Astrocyte (in vitro differentiated cells and primary cell): ENCODE data around the gene SOHLH2. TPM values are rescaled to one million over a fixed set of nuclear protein-coding genes. Genes with fewer than 3 reads are reported as not detected.

Source experiments
- DNase-seq: peaks from one replicate; pipeline ENCODE4 v3.0.0-alpha.2; 2010; ENCODE audit warnings: low read depth
- FAIRE-seq: peaks from 2 replicates; lab custom pipeline; 2011; peaks lifted over from hg19 to GRCh38; lab: Jason Lieb, UNC
- H2AFZ ChIP-seq: 2 replicates; pipeline ENCODE4 v1.6.0; 2012; ENCODE audit warnings: low read depth, low read length, inconsistent platforms
- H3K27ac ChIP-seq: 2 replicates; pipeline ENCODE4 v1.5.1; 2011; ENCODE audit warnings: low read depth, low read length, inconsistent platforms
- H3K27me3 ChIP-seq: 2 replicates; pipeline ENCODE4 v1.6.0; 2011; ENCODE audit warnings: low read length, inconsistent platforms; ENCODE audit not compliant: insufficient read depth
- H3K36me3 ChIP-seq: 2 replicates; pipeline ENCODE4 v1.5.1; 2011; ENCODE audit warnings: low read length, inconsistent platforms; ENCODE audit not compliant: insufficient read depth
- H3K4me1 ChIP-seq: 2 replicates; pipeline ENCODE4 v1.5.1; 2011; ENCODE audit warnings: low read length, inconsistent platforms; ENCODE audit not compliant: insufficient read depth
- H3K4me2 ChIP-seq: 2 replicates; pipeline ENCODE4 v1.6.0; 2012; ENCODE audit warnings: low read length, inconsistent platforms
- H3K4me3 ChIP-seq: 2 replicates; pipeline ENCODE4 v1.5.1; 2011; ENCODE audit warnings: low read depth, mild to moderate bottlenecking, low read length, inconsistent platforms; ENCODE audit not compliant: insufficient read depth
- H3K79me2 ChIP-seq: 2 replicates; pipeline ENCODE4 v1.6.0; 2012; ENCODE audit warnings: mild to moderate bottlenecking, low read length, inconsistent platforms; ENCODE audit not compliant: insufficient read depth
- H3K9ac ChIP-seq: 2 replicates; pipeline ENCODE4 v1.6.0; 2012; ENCODE audit warnings: mild to moderate bottlenecking, low read length, inconsistent platforms
- H3K9me3 ChIP-seq: 2 replicates; pipeline ENCODE4 v1.5.1; 2012; ENCODE audit warnings: low read depth, mild to moderate bottlenecking, low read length, inconsistent platforms; ENCODE audit not compliant: insufficient read depth
- H4K20me1 ChIP-seq: 2 replicates; pipeline ENCODE4 v1.6.0; 2012; ENCODE audit warnings: low read length, inconsistent platforms; ENCODE audit not compliant: insufficient read depth
- H3K27ac Mint-ChIP-seq: one replicate; pipeline ENCODE4 v1.8.0; 2021; ENCODE audit warnings: mild to moderate bottlenecking, mixed read lengths; ENCODE audit not compliant: unreplicated experiment
- H3K27me3 Mint-ChIP-seq: one replicate; pipeline ENCODE4 v1.8.0; 2021; ENCODE audit warnings: low read depth, mixed read lengths; ENCODE audit not compliant: unreplicated experiment
- H3K36me3 Mint-ChIP-seq: one replicate; pipeline ENCODE4 v1.8.0; 2021; ENCODE audit warnings: low read depth, mixed read lengths; ENCODE audit not compliant: unreplicated experiment
- H3K4me1 Mint-ChIP-seq: one replicate; pipeline ENCODE4 v1.8.0; 2021; ENCODE audit warnings: low read depth, mixed read lengths; ENCODE audit not compliant: unreplicated experiment
- H3K4me3 Mint-ChIP-seq: one replicate; pipeline ENCODE4 v1.8.0; 2021; ENCODE audit warnings: mild to moderate bottlenecking, moderate library complexity, mixed read lengths; ENCODE audit not compliant: unreplicated experiment
- H3K9me3 Mint-ChIP-seq: one replicate; pipeline ENCODE4 v1.8.0; 2021; ENCODE audit warnings: mild to moderate bottlenecking, mixed read lengths; ENCODE audit not compliant: unreplicated experiment
- CTCF ChIP-seq: IDR thresholded peaks from 2 replicates; pipeline ENCODE4 v1.5.1; 2011; ENCODE audit warnings: low read depth, mild to moderate bottlenecking, inconsistent platforms, low read length, moderate library complexity; ENCODE audit not compliant: insufficient read depth
- EZH2 ChIP-seq: IDR thresholded peaks from 2 replicates; pipeline ENCODE4 v1.6.1; 2012; ENCODE audit warnings: mild to moderate bottlenecking, low read length, inconsistent platforms; ENCODE audit not compliant: insufficient read depth
- total RNA-seq: library from RNA; stranded (reverse); gene quantifications from 2 replicates; pipeline ENCODE4 v1.2.1, GENCODE V29; 2021

SOHLH2 gene
- total RNA-seq, 1 donor from 2014 or later: not detected

DNA sequence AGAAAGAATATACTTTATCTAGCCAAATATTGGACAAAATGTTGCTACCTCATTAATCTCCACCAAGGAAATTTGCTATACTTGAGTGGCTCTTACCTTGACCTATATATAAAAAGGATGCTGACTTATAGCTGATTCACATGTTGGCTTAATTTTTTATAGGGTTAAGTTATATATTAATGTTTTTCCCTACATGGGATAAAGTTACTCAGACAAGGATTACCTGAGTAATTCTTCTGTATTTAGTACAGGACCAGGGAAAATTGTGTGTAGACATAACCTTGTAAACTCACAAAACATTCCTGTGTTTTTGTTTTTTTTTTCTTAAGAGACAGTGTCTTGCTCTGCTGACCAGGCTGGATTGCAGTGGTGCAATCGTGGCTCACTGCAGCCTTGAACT, 30.6 kb upstream of the SOHLH2 start:
- no peaks in the 10 kb centered on the region for H4K20me1 ChIP-seq
- H3K79me2 ChIP-seq: no peaks in the 10 kb centered on the region
- no peak overlapping the region for H3K4me3 ChIP-seq
- Mint-ChIP-seq H3K4me1 (no peaks in the 10 kb centered on the region), H3K27me3 (no peaks in the 10 kb centered on the region), H3K4me3 (no peak overlapping the region), H3K27ac (no peak overlapping the region), H3K36me3 (no peaks in the 10 kb centered on the region), H3K9me3 (no peaks in the 10 kb centered on the region)
- DNase-seq (no peak), FAIRE-seq (no peak)
- TF ChIP-seq EZH2 (no peak), CTCF (no peak)
- H3K36me3 ChIP-seq: no peaks in the 10 kb centered on the region
- H3K9ac ChIP-seq: no peak overlapping the region
- no peak overlapping the region for H3K27ac ChIP-seq
- H3K9me3 ChIP-seq: peaks cover 3% of the 10 kb centered on the region
- no peak overlapping the region for H2AFZ ChIP-seq
- no peaks in the 10 kb centered on the region for H3K27me3 ChIP-seq
- H3K4me2 ChIP-seq: no peak overlapping the region
- no peaks in the 10 kb centered on the region for H3K4me1 ChIP-seq

- Histone ChIP-seq H3K27ac (no peak overlapping the region), H3K79me2 (no peaks in the 10 kb centered on the region), H3K9me3 (peaks cover 3% of the 10 kb centered on the region), H3K4me3 (no peak overlapping the region), H3K4me2 (no peak overlapping the region), H2AFZ (no peak overlapping the region), H3K27me3 (no peaks in the 10 kb centered on the region), H3K4me1 (no peaks in the 10 kb centered on the region), H3K36me3 (no peaks in the 10 kb centered on the region), H3K9ac (no peak overlapping the region), H4K20me1 (no peaks in the 10 kb centered on the region)
- no peak overlapping the region for H3K4me3 Mint-ChIP-seq
- TF ChIP-seq CTCF (no peak), EZH2 (no peak)
- H3K27me3 Mint-ChIP-seq: no peaks in the 10 kb centered on the region
- DNase-seq (no peak), FAIRE-seq (no peak)
- H3K36me3 Mint-ChIP-seq: no peaks in the 10 kb centered on the region
- no peak overlapping the region for H3K27ac Mint-ChIP-seq
- no peaks in the 10 kb centered on the region for H3K9me3 Mint-ChIP-seq
- H3K4me1 Mint-ChIP-seq: no peaks in the 10 kb centered on the region
Measured at GRCh38 chr13:36244073-36244472, 29.7 kb upstream of the SOHLH2 start.

- no peak overlapping the region for H3K9ac ChIP-seq
- no peaks in the 10 kb centered on the region for H3K27me3 Mint-ChIP-seq
- H3K36me3 Mint-ChIP-seq: no peaks in the 10 kb centered on the region
- no peak for TF ChIP-seq EZH2
- no peak for TF ChIP-seq CTCF
- no peak overlapping the region for H3K27ac Mint-ChIP-seq
- H4K20me1 ChIP-seq: no peaks in the 10 kb centered on the region
- H3K27ac ChIP-seq: no peak overlapping the region
- no peaks in the 10 kb centered on the region for H3K79me2 ChIP-seq
- FAIRE-seq (no peak), DNase-seq (no peak)
- H3K4me2 ChIP-seq: no peak overlapping the region
- H3K9me3 ChIP-seq: peaks cover 3% of the 10 kb centered on the region
- H2AFZ ChIP-seq: no peak overlapping the region
- no peaks in the 10 kb centered on the region for H3K36me3 ChIP-seq
- no peak overlapping the region for H3K4me3 ChIP-seq
- H3K9me3 Mint-ChIP-seq: no peaks in the 10 kb centered on the region
- no peaks in the 10 kb centered on the region for H3K4me1 Mint-ChIP-seq
- H3K27me3 ChIP-seq: no peaks in the 10 kb centered on the region
- no peak overlapping the region for H3K4me3 Mint-ChIP-seq
- H3K4me1 ChIP-seq: no peaks in the 10 kb centered on the region
Measured at GRCh38 chr13:36242761-36243160, 28.4 kb upstream of the SOHLH2 start.
